D721Med (cell line): ENCODE results near the gene FAAP24.
"Not testable (repeated sequence)": the region's sequence is repeated elsewhere in the genome, so short reads cannot be mapped to it uniquely, and the experiment has no call there.

Experiments used
- DNase-seq: peaks from one replicate; pipeline ENCODE4 v3.0.0; 2011; ENCODE audit warnings: low spot score; ENCODE audit not compliant: insufficient read length
- FAIRE-seq: peaks from 2 replicates; lab custom pipeline; 2011; peaks lifted over from hg19 to GRCh38; lab: Jason Lieb, UNC
- CTCF ChIP-seq: IDR thresholded peaks from 2 replicates; pipeline ENCODE4 v1.5.1; 2012; ENCODE audit warnings: mild to moderate bottlenecking, control low read depth; ENCODE audit not compliant: insufficient read depth; ENCODE audit errors: missing control alignments

The FAAP24 gene

DNA sequence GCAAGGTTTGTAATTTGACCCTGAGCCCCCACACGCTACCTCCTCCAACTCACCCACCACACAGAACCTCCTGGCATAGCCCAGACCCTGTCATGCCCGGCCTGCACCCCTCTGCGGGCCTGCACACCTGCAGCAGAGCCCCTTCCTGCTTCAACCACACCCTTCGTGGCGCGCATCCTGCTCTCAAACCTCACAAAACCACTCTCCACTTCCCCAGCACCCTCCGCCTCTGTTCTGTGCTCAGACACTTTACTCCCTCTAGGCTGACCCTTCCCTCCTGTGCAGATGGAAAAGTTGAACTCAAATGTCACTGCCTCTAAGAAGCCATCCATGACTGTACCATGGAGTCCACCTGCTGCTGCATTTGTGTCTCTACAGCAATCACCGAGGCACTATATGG, 28.5 kb downstream of the FAAP24 start:
- FAIRE-seq (no peak), DNase-seq (no peak)
- TF ChIP-seq CTCF = no peak

- DNase-seq (no peak), FAIRE-seq (no peak)
- no peak for TF ChIP-seq CTCF
Measured at GRCh38 chr19:33000910-33001309, 28.9 kb downstream of the FAAP24 start.

GRCh38 chr19:33002126-33002865, 30.3 kb downstream of the FAAP24 start:
- DNase-seq = not testable (repeated sequence)

DNA sequence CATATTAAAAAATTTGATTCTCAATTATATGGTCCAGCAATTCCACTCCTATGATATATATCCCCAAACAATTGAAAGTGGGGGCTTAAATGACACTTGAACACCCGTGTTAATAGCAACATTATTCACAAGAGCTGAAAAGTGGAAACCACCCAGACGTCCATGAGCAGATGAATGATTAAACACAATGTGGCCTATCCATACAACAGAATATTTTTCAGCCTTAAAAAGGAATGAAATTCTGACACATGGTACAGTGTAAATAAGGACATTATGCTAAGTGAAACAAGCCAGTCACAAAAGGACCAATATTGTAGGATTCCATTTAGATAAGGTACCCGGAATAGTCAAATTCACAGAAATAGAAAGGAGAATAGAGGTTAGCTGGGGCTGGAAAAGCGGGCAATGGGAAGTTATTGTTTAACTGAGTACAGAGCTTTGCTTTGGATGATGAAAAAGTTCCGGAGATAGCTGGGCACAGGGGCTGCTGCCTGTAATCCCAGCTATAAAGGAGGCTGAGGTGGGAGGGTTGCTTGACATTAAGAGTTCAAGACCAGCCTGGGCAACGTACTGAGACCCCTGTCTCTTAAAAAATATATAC, 31.5 kb downstream of the FAAP24 start:
- not testable (repeated sequence) for FAIRE-seq, DNase-seq

More at GRCh38 chr19:33002126-33002865, 30.3 kb downstream of the FAAP24 start:
- not testable (repeated sequence) for FAIRE-seq

DNA sequence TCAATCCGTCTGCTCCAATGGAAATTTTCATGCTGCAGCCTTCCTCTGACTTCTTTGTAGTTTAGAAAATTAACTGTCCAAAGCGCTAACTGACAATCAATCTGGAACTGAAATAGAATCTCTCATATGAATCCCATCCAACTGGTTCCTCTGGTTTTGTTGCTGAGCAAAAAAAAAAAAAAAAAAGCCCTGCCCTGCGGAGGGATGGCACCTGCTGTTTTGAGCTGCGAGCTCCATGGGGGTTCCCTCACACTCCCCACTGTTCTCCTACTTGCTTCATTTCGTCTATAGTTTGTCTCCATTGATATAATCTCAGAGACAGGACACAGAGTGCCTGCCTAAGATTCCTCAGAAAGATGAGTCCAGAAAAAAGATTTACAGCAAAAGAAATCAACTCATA, 33.4 kb downstream of the FAAP24 start:
- FAIRE-seq = no peak
- TF ChIP-seq CTCF = no peak
- no peak for DNase-seq

DNA sequence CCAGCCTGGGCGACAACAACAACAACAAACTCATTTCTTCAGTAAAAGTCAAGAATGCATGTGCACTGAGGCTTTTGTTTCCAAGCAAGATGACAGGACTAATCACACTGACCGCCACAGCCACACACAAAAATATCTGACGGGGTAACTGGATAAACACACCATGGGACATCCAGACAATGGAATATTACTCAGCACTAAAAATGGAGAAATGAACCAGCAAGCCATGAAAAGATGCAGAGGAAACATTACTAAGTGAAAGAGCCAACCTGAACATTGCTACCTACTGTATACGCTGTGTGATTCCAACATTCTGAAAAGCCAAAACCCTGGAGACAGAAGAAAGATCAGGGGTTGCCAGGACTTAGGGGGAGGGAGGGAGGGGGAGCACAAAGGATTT, 36.7 kb downstream of the FAAP24 start:
- no peak for TF ChIP-seq CTCF
- DNase-seq (no peak), FAIRE-seq (no peak)

DNA sequence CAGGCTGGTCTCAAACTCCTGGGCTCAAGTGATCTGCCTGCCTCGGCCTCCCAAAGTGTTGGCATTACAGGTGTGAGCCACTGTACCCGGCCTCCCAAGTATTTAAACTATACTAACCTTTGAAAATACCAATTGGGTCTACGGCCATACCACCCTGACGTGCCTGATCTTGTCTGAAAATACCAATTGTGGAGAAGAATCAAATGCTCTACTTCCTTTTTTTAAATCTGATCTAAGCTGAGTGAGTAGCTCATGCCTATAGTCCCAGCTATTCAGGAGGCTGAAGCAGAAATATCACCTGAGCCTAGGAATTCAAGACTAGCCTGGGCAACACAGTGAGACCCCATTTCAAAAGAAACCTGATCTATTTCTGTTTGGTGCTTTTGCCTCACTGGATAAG, 38.8 kb downstream of the FAAP24 start:
- DNase-seq, FAIRE-seq: not testable (repeated sequence)

DNA sequence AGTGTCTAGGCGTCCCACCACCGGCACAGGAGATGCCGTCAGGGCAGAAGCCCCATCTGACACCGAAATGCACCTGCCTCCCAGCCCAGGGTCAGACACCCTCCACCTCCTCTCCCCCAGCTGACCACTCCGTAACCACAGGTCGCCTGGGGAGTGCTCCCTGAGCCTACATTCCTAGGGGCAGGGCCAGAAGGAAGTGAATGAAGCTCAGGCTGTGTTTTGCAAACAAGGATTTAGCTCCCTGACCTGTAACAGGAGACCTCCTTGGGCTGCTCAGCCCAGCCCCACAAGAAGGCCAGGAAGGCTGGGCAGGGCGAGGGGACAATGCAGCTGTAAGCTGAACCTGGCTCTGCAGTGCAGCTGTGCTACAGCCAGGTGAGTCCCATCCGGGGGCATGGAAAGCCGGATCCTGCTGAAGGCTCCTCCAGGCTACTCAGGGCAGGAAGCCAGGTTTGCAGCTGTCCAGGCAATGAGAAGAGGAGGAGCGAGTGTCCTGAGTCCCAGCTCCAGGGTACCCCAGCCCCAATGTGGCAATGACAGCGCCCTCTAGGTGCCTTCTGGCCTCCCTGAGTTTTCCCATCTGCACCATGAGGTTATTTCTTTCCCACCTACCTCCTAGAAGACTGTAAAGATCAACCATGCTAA, 50.6 kb downstream of the FAAP24 start:
- TF ChIP-seq CTCF = no peak
- DNase-seq = no peak
- FAIRE-seq = no peak
